Measurements from ENCODE around the gene HADHB.

DNA sequence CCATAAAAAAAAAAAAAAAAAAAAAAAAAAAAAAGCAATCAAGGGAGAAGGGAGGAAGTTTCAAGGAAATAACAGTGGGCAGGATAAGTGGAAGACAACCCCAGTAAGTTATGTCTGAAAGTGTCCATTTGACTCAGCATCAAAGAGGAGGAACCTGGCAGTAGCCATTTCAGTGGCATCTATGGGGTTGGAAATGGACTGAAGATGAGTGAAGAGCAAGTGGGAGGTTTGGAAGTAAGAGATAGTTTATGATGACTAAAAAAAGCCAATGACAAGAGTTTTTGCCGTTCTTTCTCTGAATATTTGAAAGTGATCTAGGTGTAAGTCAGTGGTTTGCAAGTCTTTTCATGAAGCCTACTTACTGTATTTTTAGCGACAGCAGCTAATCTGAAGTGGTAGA lies 92.0 kb downstream of the HADHB start:
- TF ChIP-seq YY1 (IDR thresholded peaks at IDR 0.05; ENCODE audit: insufficient read depth, insufficient read length) (no peak), ZNF274 (IDR thresholded peaks at IDR 0.05; ENCODE audit: low read depth, low read length) (no peak)
